PC-9 (cell line): ENCODE measurements around the gene JPH2. TPM values are rescaled to one million over a fixed set of nuclear protein-coding genes. Genes with fewer than 3 reads are reported as not detected.

Experiments
- BruUV-seq: library from RNA; stranded (reverse); fragments of 400-500 nt; replicated peaks from 2 replicates; lab custom pipeline; 2021; lab: Mats Ljungman, UMichigan
- CTCF ChIA-PET: fragments of 300-600 bp; sonication (Branson Sonifier 250); formaldehyde crosslinking; loops from one replicate; lab custom pipeline; 2022; ENCODE audit warnings: antibody characterized with exemption; lab: Charles Lee
- POLR2A ChIA-PET: fragments of 300-600 bp; sonication (Branson Sonifier 250); formaldehyde crosslinking; loops from one replicate; lab custom pipeline; 2022; ENCODE audit warnings: antibody characterized with exemption; ENCODE audit not compliant: unreplicated experiment; lab: Charles Lee
- DNase-seq, 2 experiments: peaks; one replicate each; pipeline versions ENCODE4 v3.0.0 to v3.0.0-alpha.2; 2015 to 2022; ENCODE audit warnings: mixed read lengths in 1 of 2
- H2AFZ ChIP-seq: fragments of 200-600 bp; sonication (generic); 2 replicates; pipeline ENCODE4 v1.8.1; 2017; ENCODE audit warnings: antibody characterized with exemption
- H3F3A ChIP-seq: fragments of 200-600 bp; sonication (generic); 2 replicates; pipeline ENCODE4 v1.8.1; 2017; ENCODE audit warnings: antibody characterized with exemption, mild to moderate bottlenecking, low read depth; ENCODE audit not compliant: insufficient read depth
- H3K27ac ChIP-seq: fragments of 200-600 bp; sonication (generic); 2 replicates; pipeline ENCODE4 v1.6.1; 2016; ENCODE audit warnings: mixed run types
- H3K27me3 ChIP-seq: fragments of 200-600 bp; sonication (generic); 2 replicates; pipeline ENCODE4 v1.6.1; 2016; ENCODE audit warnings: low read depth, mixed run types; ENCODE audit not compliant: insufficient read depth
- H3K36me3 ChIP-seq: fragments of 200-600 bp; sonication (generic); 2 replicates; pipeline ENCODE4 v1.6.1; 2016; ENCODE audit warnings: low read depth, mixed run types
- H3K4me1 ChIP-seq: fragments of 200-600 bp; sonication (generic); replicated peaks from 2 replicates; pipeline ENCODE4 v1.6.1; 2016; ENCODE audit warnings: mixed run types; ENCODE audit not compliant: insufficient read depth
- H3K4me2 ChIP-seq: fragments of 200-600 bp; sonication (generic); 2 replicates; pipeline ENCODE4 v1.6.1; 2017; ENCODE audit warnings: mixed run types
- H3K4me3 ChIP-seq: fragments of 200-600 bp; sonication (generic); 2 replicates; pipeline ENCODE4 v1.6.1; 2016; ENCODE audit warnings: mixed run types
- H3K79me2 ChIP-seq: fragments of 200-600 bp; sonication (generic); 2 replicates; pipeline ENCODE4 v1.6.1; 2017; ENCODE audit warnings: low read depth, mixed run types
- H3K9me2 ChIP-seq: fragments of 200-600 bp; sonication (generic); 2 replicates; pipeline ENCODE4 v1.8.1; 2017; ENCODE audit warnings: mild to moderate bottlenecking; ENCODE audit not compliant: insufficient read depth
- H3K9me3 ChIP-seq: fragments of 200-600 bp; sonication (generic); 2 replicates; pipeline ENCODE4 v1.8.1; 2016; ENCODE audit warnings: low read depth; ENCODE audit not compliant: insufficient read depth
- H4K20me1 ChIP-seq: fragments of 200-600 bp; sonication (generic); 2 replicates; pipeline ENCODE4 v1.8.1; 2017; ENCODE audit not compliant: insufficient read depth
- EZH2 ChIP-seq: fragments of 200-600 bp; sonication (generic); IDR thresholded peaks from 2 replicates; pipeline ENCODE4 v1.8.0; 2017; ENCODE audit warnings: antibody characterized with exemption, low read depth
- intact Hi-C: fragments of 100-400 bp; cut with micrococcal nuclease; formaldehyde crosslinking; loops from one replicate; pipeline ENCODE4 v1.10.0; 2022; ENCODE audit not compliant: unreplicated experiment
- total RNA-seq: library from RNA; stranded (reverse); gene quantifications from 2 replicates; pipeline ENCODE4 v1.2.3, GENCODE V29; 2021
- TF ChIP-seq, protein P1 (sequence below): fragments of 200-600 bp; sonication (generic); conservative IDR thresholded peaks from 2 replicates; pipeline ENCODE4 v1.6.1; 2017; ENCODE audit warnings: mixed run types, antibody characterized with exemption, mild to moderate bottlenecking, moderate library complexity

The JPH2 gene
- total RNA-seq, 1 experiment from 2014 or later = 41.1 TPM

DNA sequence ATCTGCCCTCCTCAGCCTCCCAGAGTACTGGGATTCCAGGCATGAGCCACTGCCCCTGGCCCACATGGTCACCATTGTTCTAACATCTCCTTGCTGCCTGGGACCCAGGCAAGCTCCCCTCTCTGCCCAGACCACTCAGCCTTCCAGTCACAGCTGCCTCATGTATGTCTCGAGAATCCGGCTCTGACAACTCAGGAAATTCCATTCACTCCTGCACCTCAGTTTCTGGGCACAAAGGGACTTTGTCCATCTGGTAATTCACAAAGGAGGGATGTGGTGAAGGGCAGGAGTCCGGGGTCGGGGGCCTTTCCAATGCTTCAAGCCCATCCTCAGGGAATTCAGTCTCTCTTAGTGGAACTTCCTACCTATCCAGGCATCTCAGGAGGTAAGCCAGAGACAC lies 40.7 kb downstream of the JPH2 start:
- no peak overlapping the region for H3K27ac ChIP-seq
- H3K4me3 ChIP-seq = no peak overlapping the region
- POLR2A ChIA-PET = no interaction called here
- no peak overlapping the region for H2AFZ ChIP-seq
- H3K9me3 ChIP-seq = no peaks in the 10 kb centered on the region
- CTCF ChIA-PET = no interaction called here
- peaks cover 8% of the 10 kb centered on the region; the same call in 1 of the 2 replicates for H3K36me3 ChIP-seq
- BruUV-seq = no TSS peak
- H3K27me3 ChIP-seq = no peaks in the 10 kb centered on the region
- H3K9me2 ChIP-seq = no peaks in the 10 kb centered on the region
- no peak overlapping the region for H3K4me2 ChIP-seq
- peaks cover 12% of the 10 kb centered on the region for H3K4me1 ChIP-seq
- DNase-seq = no peak
- TF ChIP-seq, protein P1, sequence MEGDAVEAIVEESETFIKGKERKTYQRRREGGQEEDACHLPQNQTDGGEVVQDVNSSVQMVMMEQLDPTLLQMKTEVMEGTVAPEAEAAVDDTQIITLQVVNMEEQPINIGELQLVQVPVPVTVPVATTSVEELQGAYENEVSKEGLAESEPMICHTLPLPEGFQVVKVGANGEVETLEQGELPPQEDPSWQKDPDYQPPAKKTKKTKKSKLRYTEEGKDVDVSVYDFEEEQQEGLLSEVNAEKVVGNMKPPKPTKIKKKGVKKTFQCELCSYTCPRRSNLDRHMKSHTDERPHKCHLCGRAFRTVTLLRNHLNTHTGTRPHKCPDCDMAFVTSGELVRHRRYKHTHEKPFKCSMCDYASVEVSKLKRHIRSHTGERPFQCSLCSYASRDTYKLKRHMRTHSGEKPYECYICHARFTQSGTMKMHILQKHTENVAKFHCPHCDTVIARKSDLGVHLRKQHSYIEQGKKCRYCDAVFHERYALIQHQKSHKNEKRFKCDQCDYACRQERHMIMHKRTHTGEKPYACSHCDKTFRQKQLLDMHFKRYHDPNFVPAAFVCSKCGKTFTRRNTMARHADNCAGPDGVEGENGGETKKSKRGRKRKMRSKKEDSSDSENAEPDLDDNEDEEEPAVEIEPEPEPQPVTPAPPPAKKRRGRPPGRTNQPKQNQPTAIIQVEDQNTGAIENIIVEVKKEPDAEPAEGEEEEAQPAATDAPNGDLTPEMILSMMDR = no peak
- no peak for TF ChIP-seq EZH2
- H3F3A ChIP-seq = peaks cover 3% of the 10 kb centered on the region; the same call in 1 of the 2 replicates
- H4K20me1 ChIP-seq = no peaks in the 10 kb centered on the region
- intact Hi-C loops = no loop called here
- H3K79me2 ChIP-seq = peaks cover 17% of the 10 kb centered on the region

DNA sequence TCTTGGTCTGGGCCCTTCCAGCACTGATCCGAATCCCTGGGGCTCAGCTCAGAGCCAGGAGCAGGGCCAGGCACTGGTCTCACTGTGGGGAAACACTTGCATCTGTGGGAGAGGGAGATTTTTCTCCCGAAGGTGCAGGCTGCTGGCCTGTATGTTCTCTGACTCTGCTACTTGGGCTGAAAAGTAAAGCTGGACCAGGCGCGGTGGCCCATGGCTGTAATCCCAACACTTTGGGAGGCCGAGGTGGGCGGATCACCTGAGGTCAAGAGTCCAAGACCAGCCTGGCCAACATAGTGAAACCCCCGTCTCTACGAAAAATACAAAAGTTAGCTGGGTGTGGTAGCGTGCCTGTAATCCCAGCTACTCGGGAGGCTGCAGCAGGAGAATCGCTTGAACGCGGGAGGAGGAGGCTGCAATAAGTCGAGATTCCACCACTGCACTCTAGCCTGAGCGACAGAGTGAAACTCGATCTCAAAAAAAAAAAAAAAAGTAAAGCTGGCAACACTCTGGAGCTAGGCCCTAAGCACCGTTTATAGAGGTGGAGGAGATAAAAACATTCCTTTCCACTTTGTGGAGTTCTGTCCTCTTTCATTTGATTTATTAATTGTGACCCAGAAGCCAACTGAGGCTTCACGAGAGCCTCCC lies 41.7 kb downstream of the JPH2 start:
- DNase-seq = no peak
- Histone ChIP-seq H3K9me2 (no peaks in the 10 kb centered on the region), H2AFZ (no peak overlapping the region), H3K4me3 (no peak overlapping the region), H3K27me3 (no peaks in the 10 kb centered on the region), H3K79me2 (peaks cover 7% of the 10 kb centered on the region), H3K36me3 (peaks cover 8% of the 10 kb centered on the region; the same call in 1 of the 2 replicates), H3K9me3 (no peaks in the 10 kb centered on the region), H3F3A (no peaks in the 10 kb centered on the region), H3K27ac (no peak overlapping the region), H3K4me2 (no peak overlapping the region), H4K20me1 (no peaks in the 10 kb centered on the region), H3K4me1 (0 out of 2 replicates have a peak, but pooled peaks cover 2% of the 10 kb centered on the region)
- TF ChIP-seq, protein P1 = no peak
- no peak for TF ChIP-seq EZH2
- CTCF ChIA-PET = no interaction called here
- POLR2A ChIA-PET = no interaction called here
- intact Hi-C loops = no loop called here
- no TSS peak for BruUV-seq

DNA sequence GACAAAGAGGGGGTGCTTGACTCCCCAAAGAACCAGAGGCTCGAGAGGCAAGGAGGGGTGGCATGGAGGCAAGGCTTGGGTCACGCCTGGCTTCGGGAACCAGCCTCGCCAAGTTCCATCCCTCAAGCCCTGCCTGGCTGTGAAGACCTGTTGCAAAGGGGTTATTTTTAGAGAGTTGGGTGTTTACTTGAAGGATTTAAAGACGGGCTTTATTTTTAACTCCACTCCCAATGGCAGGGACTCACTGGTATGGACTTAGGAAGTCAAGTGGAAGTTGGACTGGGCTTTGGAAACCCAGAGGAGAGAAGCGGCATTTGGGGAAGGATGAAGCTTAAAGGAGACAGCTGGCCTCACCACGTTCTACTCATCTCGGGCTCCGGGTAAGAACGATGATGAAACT lies 43.1 kb downstream of the JPH2 start:
- intact Hi-C loops = no loop called here
- H4K20me1 ChIP-seq = no peaks in the 10 kb centered on the region
- no peak overlapping the region for H3K4me2 ChIP-seq
- no peak overlapping the region for H3K4me3 ChIP-seq
- H3K4me1 ChIP-seq = no peaks in the 10 kb centered on the region
- no peaks in the 10 kb centered on the region for H3K79me2 ChIP-seq
- no peak overlapping the region for H2AFZ ChIP-seq
- no peak overlapping the region for H3K27ac ChIP-seq
- H3K9me3 ChIP-seq = no peaks in the 10 kb centered on the region
- no peaks in the 10 kb centered on the region for H3K9me2 ChIP-seq
- TF ChIP-seq EZH2 = no peak
- TF ChIP-seq, protein P1 = no peak
- no peaks in the 10 kb centered on the region for H3K27me3 ChIP-seq
- H3F3A ChIP-seq = no peaks in the 10 kb centered on the region
- peaks cover 8% of the 10 kb centered on the region; the same call in 1 of the 2 replicates for H3K36me3 ChIP-seq
- ChIA-PET POLR2A (no interaction called here), CTCF (no interaction called here)
- no TSS peak for BruUV-seq
- DNase-seq = no peak
